ENCODE results near the gene PTEN. TPM values are rescaled to one million over a fixed set of nuclear protein-coding genes. Genes with fewer than 3 reads are reported as not detected.
"Not testable (repeated sequence)": the region's sequence is repeated elsewhere in the genome, so short reads cannot be mapped to it uniquely, and the experiment has no call there.

Gene PTEN
- total and polyA plus RNA-seq, 7 donors, result 27.0 to 180 (median 80.0) TPM

DNA sequence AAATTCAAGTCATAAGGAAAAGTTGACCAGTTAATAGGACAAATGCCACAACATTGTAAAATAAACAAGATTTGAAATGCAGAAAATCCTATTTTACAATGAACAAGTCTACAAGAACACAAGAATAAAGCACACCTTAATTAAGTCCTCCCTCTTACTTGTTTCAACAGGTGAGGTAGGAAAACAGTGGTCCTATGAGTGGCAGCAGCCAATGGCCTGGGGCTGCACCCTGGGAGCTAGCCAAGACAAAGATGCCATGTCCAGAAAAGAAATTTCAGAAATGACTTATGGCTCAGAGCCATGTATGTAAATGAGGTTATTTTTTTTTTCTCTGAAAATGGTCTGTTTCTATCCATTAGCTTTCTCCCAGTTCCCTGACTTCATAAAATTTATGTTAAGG, 14.4 kb upstream of the PTEN start:
- no peaks in the 10 kb centered on the region for H3K27me3 ChIP-seq
- H3K4me1 ChIP-seq, result no peaks in the 10 kb centered on the region
- no peaks in the 10 kb centered on the region for H3K9me3 ChIP-seq
- no peaks in the 10 kb centered on the region for H3K36me3 ChIP-seq
- no peak overlapping the region for H3K27ac ChIP-seq
- no peak overlapping the region for H3K4me3 ChIP-seq
- TF ChIP-seq EP300 (IDR thresholded peaks at IDR 0.05), result no peak
- intact Hi-C loops (cut with DNase I), result no loop called here
- no peak for DNase-seq

DNA sequence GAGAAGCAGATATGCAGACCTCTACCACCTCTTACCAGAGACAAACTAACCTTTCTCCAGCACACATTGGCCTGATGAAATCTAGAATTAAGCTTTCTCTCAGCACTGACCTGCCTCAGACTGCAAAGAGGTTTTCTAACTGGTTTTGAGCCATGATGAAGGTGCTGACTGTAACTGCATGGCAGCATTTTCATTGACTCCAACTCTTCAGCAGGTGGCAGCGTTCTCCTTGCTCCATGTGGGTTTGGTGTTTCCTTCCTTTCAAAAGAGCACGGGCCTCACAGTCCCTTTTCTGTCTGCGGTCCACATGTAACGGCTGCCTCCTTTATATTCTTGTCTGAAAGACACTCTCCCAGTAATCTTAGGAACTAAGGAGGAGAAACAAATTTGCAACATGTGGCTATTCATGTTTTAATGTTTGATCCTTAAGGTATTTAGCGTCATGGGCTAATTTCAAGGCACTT, 12.7 kb upstream of the PTEN start:
- Histone ChIP-seq H3K4me3 (no peak overlapping the region), H3K27me3 (no peaks in the 10 kb centered on the region), H3K36me3 (no peaks in the 10 kb centered on the region), H3K4me1 (no peaks in the 10 kb centered on the region), H3K9me3 (no peaks in the 10 kb centered on the region), H3K27ac (no peak overlapping the region)
- DNase-seq, result peak; percentile 81
- TF ChIP-seq EP300 (IDR thresholded peaks at IDR 0.05) (no peak), CTCF (IDR thresholded peaks at IDR 0.05) (peak in 3 of 4 experiments; percentile 60 to 75 (median 63))
- intact Hi-C loops (cut with DNase I), result loop anchor here (2.0 to 5.0 kb wide), 2 partner anchors 262 to 702 kb away; no protein-coding TSS in a partner anchor
- WGBS, 2 donors, result 15 to 18% methylated on average over 5 of the region's 5 CpGs

GRCh38 chr10:87852089-87852488, 11.3 kb upstream of the PTEN start:
- no peaks in the 10 kb centered on the region for H3K36me3 ChIP-seq
- H3K4me3 ChIP-seq, result no peak overlapping the region
- intact Hi-C loops (cut with DNase I), result loop anchor here (5.0 kb wide), 1 partner anchor 260 kb away; no protein-coding TSS in a partner anchor
- H3K27me3 ChIP-seq, result no peaks in the 10 kb centered on the region
- DNase-seq, result no peak
- H3K9me3 ChIP-seq, result no peaks in the 10 kb centered on the region
- no peak overlapping the region for H3K27ac ChIP-seq
- H3K4me1 ChIP-seq, result no peaks in the 10 kb centered on the region
- WGBS, 2 donors, result 93 to 95% methylated on average over 1 of the region's 1 CpG
- TF ChIP-seq EP300 (IDR thresholded peaks at IDR 0.05) (no peak), POLR2AphosphoS5 (IDR thresholded peaks at IDR 0.05) (no peak), CTCF (IDR thresholded peaks at IDR 0.05) (no peak), POLR2A (IDR thresholded peaks at IDR 0.05) (no peak)

GRCh38 chr10:87855247-87855646, 8.2 kb upstream of the PTEN start:
- WGBS, 2 donors, result 96% methylated on average over 5 of the region's 5 CpGs
- H3K36me3 ChIP-seq; H3K4me3 ChIP-seq; H3K27ac ChIP-seq; H3K4me1 ChIP-seq; H3K9me3 ChIP-seq; H3K27me3 ChIP-seq; DNase-seq; intact Hi-C loops (cut with DNase I): not testable (repeated sequence)

GRCh38 chr10:87855665-87856064, 7.8 kb upstream of the PTEN start:
- WGBS, 2 donors, result 67 to 88% methylated on average over 4 of the region's 4 CpGs
- H3K36me3 ChIP-seq; H3K27me3 ChIP-seq; H3K4me1 ChIP-seq; H3K27ac ChIP-seq; DNase-seq; intact Hi-C loops (cut with DNase I); H3K9me3 ChIP-seq; H3K4me3 ChIP-seq: not testable (repeated sequence)

GRCh38 chr10:87860156-87860795, 3.1 kb upstream of the PTEN start:
- no peak for TF ChIP-seq CTCF (IDR thresholded peaks at IDR 0.05)
- TF ChIP-seq POLR2AphosphoS5 (IDR thresholded peaks at IDR 0.05), result no peak
- TF ChIP-seq POLR2A (IDR thresholded peaks at IDR 0.05), result no peak
- no peak for TF ChIP-seq EP300 (IDR thresholded peaks at IDR 0.05)
- intact Hi-C loops (cut with DNase I), result loop anchor here (5.0 kb wide), 1 partner anchor 527 kb away; no protein-coding TSS in a partner anchor
- H3K36me3 ChIP-seq, result no peaks in the 10 kb centered on the region
- 58 to 65% methylated on average over 3 of the region's 3 CpGs for WGBS, 2 donors
- no peaks in the 10 kb centered on the region for H3K9me3 ChIP-seq
- DNase-seq, result no peak
- peaks cover 2 to 9% (median 6%) of the 10 kb centered on the region in 4 donors for H3K4me1 ChIP-seq
- H3K4me3 ChIP-seq, result no peak overlapping the region
- no peak overlapping the region for H3K27ac ChIP-seq
- H3K27me3 ChIP-seq, result no peaks in the 10 kb centered on the region

All from sigmoid colon (tissue), 7 donors.